Measurements from ENCODE around the gene TMOD4.

TMOD4 gene

GRCh38 chr1:151175041-151175741 is 590 bp downstream of the TMOD4 start:
- DNase-seq, result no peak

- DNase-seq, result no peak
These were observed 4.6 kb downstream of the TMOD4 start for GRCh38 chr1:151171190-151171589.

- no peak for DNase-seq
These were observed 8.7 kb downstream of the TMOD4 start for GRCh38 chr1:151167116-151167515.

GRCh38 chr1:151166505-151166956 is 9.2 kb downstream of the TMOD4 start:
- DNase-seq, result no peak

GRCh38 chr1:151165738-151166504 is 9.9 kb downstream of the TMOD4 start, which contains the start of the genes LYSMD1 and SCNM1:
Gene LYSMD1 (minus strand): TSS chr1:151165902. CDS start chr1:151165258, 644 bp downstream.
Gene SCNM1 (plus strand): TSS chr1:151166144. CDS start chr1:151166153, 9 bp downstream.
- DNase-seq, result peak; percentile 98

GRCh38 chr1:151165281-151165737 is 10.5 kb downstream of the TMOD4 start:
- no peak for DNase-seq

GRCh38 chr1:151164732-151165280 is 11.0 kb downstream of the TMOD4 start:
- DNase-seq, result no peak

- no peak for DNase-seq
These were observed 16.4 kb downstream of the TMOD4 start for GRCh38 chr1:151159373-151159772.

GRCh38 chr1:151158751-151159251 is 17.0 kb downstream of the TMOD4 start:
- DNase-seq, result no peak

GRCh38 chr1:151158326-151158725 is 17.5 kb downstream of the TMOD4 start:
- no peak for DNase-seq

GRCh38 chr1:151157067-151157531 is 18.7 kb downstream of the TMOD4 start:
- peak; percentile 75 for DNase-seq

GRCh38 chr1:151156515-151156819 is 19.3 kb downstream of the TMOD4 start, which contains the start of gene TNFAIP8L2:
Gene TNFAIP8L2 (plus strand): TSS chr1:151156649. CDS start chr1:151158698, 2,049 bp downstream.
- peak; percentile 58 for DNase-seq

- no peak for DNase-seq
These were observed 28.1 kb downstream of the TMOD4 start for GRCh38 chr1:151147665-151148064.

- DNase-seq, result no peak
These were observed 28.7 kb downstream of the TMOD4 start for GRCh38 chr1:151147132-151147503.

- DNase-seq, result peak; percentile 80
These were observed 29.2 kb downstream of the TMOD4 start, which contains the start of gene SEMA6C for GRCh38 chr1:151146412-151147131. Gene SEMA6C (minus strand): TSS chr1:151146631. CDS start chr1:151142621, 4,010 bp downstream.

- DNase-seq, result no peak
These were observed 29.7 kb downstream of the TMOD4 start for GRCh38 chr1:151146072-151146411.

- DNase-seq, result no peak
These were observed 30.3 kb downstream of the TMOD4 start for GRCh38 chr1:151145304-151146071.

GRCh38 chr1:151144474-151145303 is 31.1 kb downstream of the TMOD4 start:
- no peak for DNase-seq

GRCh38 chr1:151143986-151144385 is 31.8 kb downstream of the TMOD4 start:
- no peak for DNase-seq

- no peak for DNase-seq
These were observed 32.7 kb downstream of the TMOD4 start for GRCh38 chr1:151143057-151143435.
